HEK293 (cell line): Measurements from ENCODE around the gene PTCD1.

Experiments
- ATF2 ChIP-seq: fragments of 450-650 bp; formaldehyde crosslinking; IDR thresholded peaks from 2 replicates; pipeline ENCODE4 v1.5.1; 2016; ENCODE audit warnings: missing biosample characterization, missing genetic modification characterization, low read depth
- GLI2 ChIP-seq: fragments of 450-650 bp; formaldehyde crosslinking; IDR thresholded peaks from 2 replicates; pipeline ENCODE4; 2017; ENCODE audit warnings: missing biosample characterization, missing genetic modification characterization, low read depth, borderline replicate concordance
- GLI4 ChIP-seq: fragments of 450-650 bp; formaldehyde crosslinking; IDR thresholded peaks from 2 replicates; pipeline ENCODE4 v1.5.1; 2016; ENCODE audit warnings: missing biosample characterization, missing genetic modification characterization
- KLF1 ChIP-seq: fragments of 450-650 bp; formaldehyde crosslinking; IDR thresholded peaks from 2 replicates; pipeline ENCODE4 v1.5.1; 2016; ENCODE audit warnings: missing biosample characterization, missing genetic modification characterization
- KLF8 ChIP-seq: fragments of 450-650 bp; formaldehyde crosslinking; IDR thresholded peaks from 2 replicates; pipeline ENCODE4 v1.5.1; 2016; ENCODE audit warnings: missing biosample characterization, missing genetic modification characterization
- MEIS1 ChIP-seq: sonication (generic); formaldehyde crosslinking; IDR thresholded peaks from 2 replicates; pipeline ENCODE4 v1.8.1; 2022; ENCODE audit warnings: missing genetic modification reagents, mild to moderate bottlenecking, borderline replicate concordance
- MYNN ChIP-seq: fragments of 450-650 bp; formaldehyde crosslinking; IDR thresholded peaks from 2 replicates; pipeline ENCODE4 v1.5.1; 2016; ENCODE audit warnings: missing biosample characterization, missing genetic modification characterization, borderline replicate concordance
- MZF1 ChIP-seq: fragments of 450-650 bp; formaldehyde crosslinking; IDR thresholded peaks from 2 replicates; pipeline ENCODE4 v1.5.1; 2017; ENCODE audit warnings: missing biosample characterization, missing genetic modification characterization, borderline replicate concordance
- PRDM6 ChIP-seq: fragments of 450-650 bp; formaldehyde crosslinking; IDR thresholded peaks from 2 replicates; pipeline ENCODE4 v1.5.1; 2017; ENCODE audit warnings: missing biosample characterization, missing genetic modification characterization
- SETDB1 ChIP-seq: IDR thresholded peaks from one replicate; pipeline ENCODE4 v1.6.1; 2017; ENCODE audit warnings: mild to moderate bottlenecking, low read length, moderate library complexity, mixed read lengths; ENCODE audit not compliant: insufficient read length
- ZNF10 ChIP-seq: fragments of 450-650 bp; formaldehyde crosslinking; IDR thresholded peaks from 2 replicates; pipeline ENCODE4 v1.5.1; 2017; ENCODE audit warnings: missing biosample characterization, missing genetic modification characterization
- ZNF112 ChIP-seq: fragments of 450-650 bp; formaldehyde crosslinking; IDR thresholded peaks from 2 replicates; pipeline ENCODE4 v1.5.0; 2017; ENCODE audit warnings: missing biosample characterization, missing genetic modification characterization
- ZNF133 ChIP-seq: fragments of 450-650 bp; formaldehyde crosslinking; IDR thresholded peaks from 2 replicates; pipeline ENCODE4 v1.5.1; 2016; ENCODE audit warnings: missing biosample characterization, missing genetic modification characterization
- ZNF248 ChIP-seq: fragments of 450-650 bp; formaldehyde crosslinking; IDR thresholded peaks from 2 replicates; pipeline ENCODE4 v1.5.1; 2017; ENCODE audit warnings: missing biosample characterization, missing genetic modification characterization
- ZNF335 ChIP-seq: fragments of 450-650 bp; formaldehyde crosslinking; conservative IDR thresholded peaks from 2 replicates; pipeline ENCODE4 v1.5.1; 2016; ENCODE audit warnings: missing biosample characterization, missing genetic modification characterization
- ZNF354C ChIP-seq: fragments of 450-650 bp; formaldehyde crosslinking; IDR thresholded peaks from 2 replicates; pipeline ENCODE4 v1.5.1; 2016; ENCODE audit warnings: missing biosample characterization, missing genetic modification characterization, low read depth, borderline replicate concordance
- ZNF366 ChIP-seq: fragments of 450-650 bp; formaldehyde crosslinking; conservative IDR thresholded peaks from 2 replicates; pipeline ENCODE4 v1.5.1; 2016; ENCODE audit warnings: missing biosample characterization, missing genetic modification characterization
- ZNF404 ChIP-seq: fragments of 450-650 bp; formaldehyde crosslinking; IDR thresholded peaks from 2 replicates; pipeline ENCODE4 v1.5.1; 2017; ENCODE audit warnings: missing biosample characterization, missing genetic modification characterization
- ZNF514 ChIP-seq: fragments of 450-650 bp; formaldehyde crosslinking; IDR thresholded peaks from 2 replicates; pipeline ENCODE4 v1.5.1; 2016; ENCODE audit warnings: missing biosample characterization, missing genetic modification characterization
- ZNF548 ChIP-seq: fragments of 450-650 bp; formaldehyde crosslinking; IDR thresholded peaks from 2 replicates; pipeline ENCODE4 v1.5.1; 2016; ENCODE audit warnings: missing biosample characterization, missing genetic modification characterization
- ZNF558 ChIP-seq: fragments of 450-650 bp; formaldehyde crosslinking; IDR thresholded peaks from 2 replicates; pipeline ENCODE4 v1.5.1; 2016; ENCODE audit warnings: missing biosample characterization, missing genetic modification characterization
- ZNF561 ChIP-seq: fragments of 450-650 bp; IDR thresholded peaks from 2 replicates; pipeline ENCODE4 v1.5.1; 2018; ENCODE audit warnings: missing biosample characterization, missing genetic modification characterization, borderline replicate concordance
- ZNF585B ChIP-seq: fragments of 450-650 bp; formaldehyde crosslinking; IDR thresholded peaks from 2 replicates; pipeline ENCODE4 v1.5.1; 2016; ENCODE audit warnings: missing biosample characterization, missing genetic modification characterization
- ZNF596 ChIP-seq: fragments of 450-650 bp; IDR thresholded peaks from 2 replicates; pipeline ENCODE4 v1.5.0; 2018; ENCODE audit warnings: missing biosample characterization, mild to moderate bottlenecking, missing genetic modification characterization, moderate library complexity
- ZNF624 ChIP-seq: fragments of 450-650 bp; formaldehyde crosslinking; IDR thresholded peaks from 2 replicates; pipeline ENCODE4 v1.5.1; 2017; ENCODE audit warnings: missing biosample characterization, missing genetic modification characterization
- ZNF626 ChIP-seq: fragments of 450-650 bp; sonication (Bioruptor Pico); formaldehyde crosslinking; IDR thresholded peaks from 2 replicates; pipeline ENCODE4 v1.5.1; 2018; ENCODE audit warnings: missing biosample characterization, missing genetic modification characterization, inconsistent platforms
- ZNF658 ChIP-seq: fragments of 450-650 bp; formaldehyde crosslinking; IDR thresholded peaks from 2 replicates; pipeline ENCODE4; 2016; ENCODE audit warnings: missing biosample characterization, missing genetic modification characterization
- ZNF76 ChIP-seq: fragments of 450-650 bp; formaldehyde crosslinking; IDR thresholded peaks from 2 replicates; pipeline ENCODE4; 2016; ENCODE audit warnings: low read depth, missing biosample characterization, missing genetic modification characterization, borderline replicate concordance
- TF ChIP-seq, protein P1 (sequence below): fragments of 450-650 bp; formaldehyde crosslinking; IDR thresholded peaks from 2 replicates; pipeline ENCODE4 v1.5.1; 2016; ENCODE audit warnings: missing biosample characterization, missing genetic modification characterization
- TF ChIP-seq, protein P2 (sequence below): fragments of 450-650 bp; formaldehyde crosslinking; IDR thresholded peaks from 2 replicates; pipeline ENCODE4 v1.5.1; 2016; ENCODE audit warnings: missing biosample characterization, missing genetic modification characterization

PTCD1 gene

DNA sequence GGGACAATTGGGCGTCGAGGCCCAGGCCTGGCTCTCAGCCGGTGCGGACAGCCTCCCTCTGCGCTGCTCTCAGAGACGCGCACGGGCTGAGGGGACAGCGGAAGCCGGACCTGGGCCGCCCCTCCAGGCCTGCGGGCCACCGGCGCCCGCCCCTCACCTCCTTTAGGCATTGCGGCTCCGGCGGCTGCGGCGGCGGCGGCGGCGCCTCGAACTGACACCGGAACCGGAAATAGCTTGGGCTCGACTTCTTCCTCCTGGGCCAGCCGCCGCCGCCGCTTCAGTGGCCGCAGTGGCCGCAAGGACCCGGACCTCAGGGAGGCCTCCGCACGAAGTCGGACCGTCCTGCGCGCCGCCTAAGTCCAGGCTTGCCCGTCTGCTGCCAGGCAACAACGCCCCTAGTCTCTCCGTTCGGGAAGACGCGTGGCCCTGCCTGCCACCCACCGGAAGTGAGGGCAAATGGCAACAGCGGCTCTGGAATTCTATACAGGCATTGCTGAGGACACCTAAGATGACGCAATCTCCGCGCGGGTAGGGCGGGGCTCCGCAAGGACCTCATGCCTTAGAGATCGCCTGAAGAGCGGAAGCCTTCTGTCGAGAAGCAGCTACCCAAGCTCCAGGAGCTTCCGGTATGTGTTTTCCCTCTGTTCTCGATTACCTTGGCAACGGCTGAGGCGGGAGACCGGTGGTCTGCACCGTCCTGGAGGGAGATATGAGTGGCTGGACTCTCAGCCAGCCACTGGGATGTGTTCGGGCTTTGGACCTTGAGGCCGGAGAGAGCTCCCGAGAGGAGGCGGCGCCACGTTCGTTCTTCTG is 30.0 kb downstream of the PTCD1 start, which contains the start of the genes BUD31 and PDAP1 (continued):
- TF ChIP-seq MYNN (tag by site-specific recombination) (no peak), ZNF548 (tag by site-specific recombination) (no peak), ZNF10 (tag by site-specific recombination) (0 out of 2 replicates have a peak, but pooled peaks have one; percentile 20), ZNF658 (tag by site-specific recombination) (no peak), ZNF354C (tag by site-specific recombination) (no peak), GLI2 (tag by site-specific recombination) (no peak), ZNF585B (tag by site-specific recombination) (no peak), GLI4 (no peak), PRDM6 (tag by site-specific recombination) (peak; percentile 23; the same call in 1 of the 2 replicates), KLF8 (tag by site-specific recombination) (peak; percentile 95), ZNF112 (no peak), ZNF366 (tag by site-specific recombination) (peak; percentile 36; the same call in 1 of the 2 replicates), ATF2 (tag by site-specific recombination) (peak; percentile 96), ZNF624 (tag by site-specific recombination) (no peak), ZNF335 (tag by site-specific recombination) (peak; percentile 100), ZNF596 (no peak), SETDB1 (no peak), ZNF248 (tag by site-specific recombination) (no peak), MZF1 (tag by site-specific recombination) (no peak), ZNF514 (tag by site-specific recombination) (no peak), ZNF133 (no peak), ZNF626 (no peak), ZNF561 (tag by site-specific recombination) (peak; percentile 81; the same call in 1 of the 2 replicates), MEIS1 (CRISPR knock-in tag) (no peak), ZNF404 (tag by site-specific recombination) (no peak), ZNF76 (tag by site-specific recombination) (peak; percentile 61; the same call in 1 of the 2 replicates), KLF1 (tag by site-specific recombination) (peak; percentile 63), ZNF558 (tag by site-specific recombination) (0 out of 2 replicates have a peak, but pooled peaks have one; percentile 26)
- TF ChIP-seq, protein P1, sequence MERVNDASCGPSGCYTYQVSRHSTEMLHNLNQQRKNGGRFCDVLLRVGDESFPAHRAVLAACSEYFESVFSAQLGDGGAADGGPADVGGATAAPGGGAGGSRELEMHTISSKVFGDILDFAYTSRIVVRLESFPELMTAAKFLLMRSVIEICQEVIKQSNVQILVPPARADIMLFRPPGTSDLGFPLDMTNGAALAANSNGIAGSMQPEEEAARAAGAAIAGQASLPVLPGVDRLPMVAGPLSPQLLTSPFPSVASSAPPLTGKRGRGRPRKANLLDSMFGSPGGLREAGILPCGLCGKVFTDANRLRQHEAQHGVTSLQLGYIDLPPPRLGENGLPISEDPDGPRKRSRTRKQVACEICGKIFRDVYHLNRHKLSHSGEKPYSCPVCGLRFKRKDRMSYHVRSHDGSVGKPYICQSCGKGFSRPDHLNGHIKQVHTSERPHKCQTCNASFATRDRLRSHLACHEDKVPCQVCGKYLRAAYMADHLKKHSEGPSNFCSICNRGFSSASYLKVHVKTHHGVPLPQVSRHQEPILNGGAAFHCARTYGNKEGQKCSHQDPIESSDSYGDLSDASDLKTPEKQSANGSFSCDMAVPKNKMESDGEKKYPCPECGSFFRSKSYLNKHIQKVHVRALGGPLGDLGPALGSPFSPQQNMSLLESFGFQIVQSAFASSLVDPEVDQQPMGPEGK (tag by site-specific recombination), result peak; percentile 15; the same call in 1 of the 2 replicates
- TF ChIP-seq, protein P2, sequence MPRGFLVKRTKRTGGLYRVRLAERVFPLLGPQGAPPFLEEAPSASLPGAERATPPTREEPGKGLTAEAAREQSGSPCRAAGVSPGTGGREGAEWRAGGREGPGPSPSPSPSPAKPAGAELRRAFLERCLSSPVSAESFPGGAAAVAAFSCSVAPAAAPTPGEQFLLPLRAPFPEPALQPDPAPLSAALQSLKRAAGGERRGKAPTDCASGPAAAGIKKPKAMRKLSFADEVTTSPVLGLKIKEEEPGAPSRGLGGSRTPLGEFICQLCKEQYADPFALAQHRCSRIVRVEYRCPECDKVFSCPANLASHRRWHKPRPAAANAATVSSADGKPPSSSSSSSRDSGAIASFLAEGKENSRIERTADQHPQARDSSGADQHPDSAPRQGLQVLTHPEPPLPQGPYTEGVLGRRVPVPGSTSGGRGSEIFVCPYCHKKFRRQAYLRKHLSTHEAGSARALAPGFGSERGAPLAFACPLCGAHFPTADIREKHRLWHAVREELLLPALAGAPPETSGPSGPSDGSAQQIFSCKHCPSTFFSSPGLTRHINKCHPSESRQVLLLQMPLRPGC (tag by site-specific recombination), result peak; percentile 42; the same call in 1 of the 2 replicates
